PC-3 (cell line): ENCODE results near the gene MEF2B.

Experiments used
- EZH2phosphoT487 ChIP-seq: fragments of 300-600 bp; sonication (generic); IDR thresholded peaks from 2 replicates; pipeline ENCODE4 v1.6.1; 2018; ENCODE audit warnings: mild to moderate bottlenecking, antibody characterized with exemption, low read length, borderline replicate concordance
- TF ChIP-seq, protein P1 (sequence below): fragments of 300-600 bp; sonication (generic); conservative IDR thresholded peaks from 2 replicates; pipeline ENCODE4 v1.5.1; 2017; ENCODE audit warnings: antibody characterized with exemption, low read depth, mild to moderate bottlenecking, low read length

DNA sequence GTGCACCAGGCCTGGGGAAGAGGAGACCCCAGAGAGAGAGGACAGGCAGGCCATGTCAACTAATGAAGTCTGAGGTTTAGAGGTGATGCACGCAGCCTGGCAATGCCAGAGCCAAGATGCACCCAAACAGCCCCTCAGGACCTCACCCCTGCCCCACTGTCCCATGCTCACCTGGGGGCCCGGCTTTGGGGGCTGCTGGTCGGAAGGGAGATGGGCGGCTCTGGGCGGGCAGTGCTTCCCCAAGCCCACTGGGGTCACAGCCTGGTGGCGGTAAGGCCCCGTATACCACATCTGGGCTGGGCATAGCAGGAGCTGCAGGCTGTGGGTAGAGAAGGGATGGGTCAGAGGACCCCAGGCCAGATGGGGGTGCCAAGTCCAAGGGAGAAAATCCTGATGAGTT lies 23.2 kb downstream of the MEF2B start:
- TF ChIP-seq, protein P1, sequence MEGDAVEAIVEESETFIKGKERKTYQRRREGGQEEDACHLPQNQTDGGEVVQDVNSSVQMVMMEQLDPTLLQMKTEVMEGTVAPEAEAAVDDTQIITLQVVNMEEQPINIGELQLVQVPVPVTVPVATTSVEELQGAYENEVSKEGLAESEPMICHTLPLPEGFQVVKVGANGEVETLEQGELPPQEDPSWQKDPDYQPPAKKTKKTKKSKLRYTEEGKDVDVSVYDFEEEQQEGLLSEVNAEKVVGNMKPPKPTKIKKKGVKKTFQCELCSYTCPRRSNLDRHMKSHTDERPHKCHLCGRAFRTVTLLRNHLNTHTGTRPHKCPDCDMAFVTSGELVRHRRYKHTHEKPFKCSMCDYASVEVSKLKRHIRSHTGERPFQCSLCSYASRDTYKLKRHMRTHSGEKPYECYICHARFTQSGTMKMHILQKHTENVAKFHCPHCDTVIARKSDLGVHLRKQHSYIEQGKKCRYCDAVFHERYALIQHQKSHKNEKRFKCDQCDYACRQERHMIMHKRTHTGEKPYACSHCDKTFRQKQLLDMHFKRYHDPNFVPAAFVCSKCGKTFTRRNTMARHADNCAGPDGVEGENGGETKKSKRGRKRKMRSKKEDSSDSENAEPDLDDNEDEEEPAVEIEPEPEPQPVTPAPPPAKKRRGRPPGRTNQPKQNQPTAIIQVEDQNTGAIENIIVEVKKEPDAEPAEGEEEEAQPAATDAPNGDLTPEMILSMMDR = no peak
- TF ChIP-seq EZH2phosphoT487 = no peak
